SK-MEL-5 (cell line): ENCODE data around the gene ETV2. TPM values are rescaled to one million over a fixed set of nuclear protein-coding genes. Genes with fewer than 3 reads are reported as not detected.
"Not testable (repeated sequence)": the region's sequence is repeated elsewhere in the genome, so short reads cannot be mapped to it uniquely, and the experiment has no call there.

Experiments
- DNase-seq: peaks from one replicate; pipeline ENCODE4 v3.0.0-alpha.2; 2016; ENCODE audit warnings: low read depth, low spot score
- in situ Hi-C: cut with HindIII; loops from 2 replicates; pipeline ENCODE4 v1.10.0; 2016; ENCODE audit warnings: low sequenced_read_pairs, high pct_unique_total_duplicates, low pct_unique_long_range_greater_than_20kb
- total RNA-seq: library from RNA; depleted of rRNA; stranded (reverse); fragments of >200 nt; shearing (Covaris generic); gene quantifications from 2 replicates; pipeline ENCODE4 v1.2.3, GENCODE V29; 2014

The ETV2 gene
- total RNA-seq, 1 experiment from 2014 or later: 0.40 TPM

- in situ Hi-C loops: no loop called here
These were observed 3.6 kb downstream of the ETV2 start for GRCh38 chr19:35644987-35645679.

GRCh38 chr19:35645680-35646511 lies 4.4 kb downstream of the ETV2 start:
- in situ Hi-C loops: no loop called here
- no peak for DNase-seq

More at GRCh38 chr19:35644987-35645679, 3.6 kb downstream of the ETV2 start:
- DNase-seq: peak; percentile 71

GRCh38 chr19:35648017-35648961 lies 6.7 kb downstream of the ETV2 start, which contains the start of gene COX6B1:
TSS of gene COX6B1 (plus strand) at chr19:35648323. CDS start at chr19:35651244, 2,921 bp downstream.
- DNase-seq: peak; percentile 98
- in situ Hi-C loops: no loop called here

GRCh38 chr19:35650581-35650980 lies 9.0 kb downstream of the ETV2 start:
- in situ Hi-C loops: no loop called here
- no peak for DNase-seq

- in situ Hi-C loops, DNase-seq: not testable (repeated sequence)
These were observed 13.3 kb downstream of the ETV2 start for GRCh38 chr19:35654828-35655227.

- DNase-seq: no peak
- in situ Hi-C loops: no loop called here
These were observed 14.1 kb downstream of the ETV2 start for GRCh38 chr19:35655600-35655999.

GRCh38 chr19:35656700-35657099 lies 15.2 kb downstream of the ETV2 start:
- in situ Hi-C loops: no loop called here

GRCh38 chr19:35657904-35658700 lies 16.6 kb downstream of the ETV2 start:
- in situ Hi-C loops: no loop called here
- DNase-seq: no peak

More at GRCh38 chr19:35656700-35657099, 15.2 kb downstream of the ETV2 start:
- DNase-seq: no peak

GRCh38 chr19:35661995-35662340 lies 20.4 kb downstream of the ETV2 start:
- in situ Hi-C loops: no loop called here
- no peak for DNase-seq

GRCh38 chr19:35663981-35664380 lies 22.4 kb downstream of the ETV2 start:
- in situ Hi-C loops: no loop called here

GRCh38 chr19:35665157-35665556 lies 23.6 kb downstream of the ETV2 start:
- in situ Hi-C loops: no loop called here
- DNase-seq: no peak

More at GRCh38 chr19:35663981-35664380, 22.4 kb downstream of the ETV2 start:
- no peak for DNase-seq

GRCh38 chr19:35665604-35666003 lies 24.1 kb downstream of the ETV2 start:
- in situ Hi-C loops: no loop called here
- DNase-seq: no peak

- DNase-seq: no peak
- in situ Hi-C loops: no loop called here
These were observed 24.8 kb downstream of the ETV2 start, which contains the start of gene UPK1A for GRCh38 chr19:35666251-35666913. TSS of gene UPK1A (plus strand) at chr19:35666517. CDS start at chr19:35666813, 296 bp downstream.

- in situ Hi-C loops: no loop called here
- DNase-seq: no peak
These were observed 28.0 kb downstream of the ETV2 start for GRCh38 chr19:35669566-35669965.

- DNase-seq: no peak
These were observed 28.4 kb downstream of the ETV2 start for GRCh38 chr19:35669974-35670373.

GRCh38 chr19:35670686-35671085 lies 29.1 kb downstream of the ETV2 start:
- DNase-seq: no peak
- in situ Hi-C loops: no loop called here

More at GRCh38 chr19:35669974-35670373, 28.4 kb downstream of the ETV2 start:
- in situ Hi-C loops: no loop called here
